ENCODE data around the gene MBP. TPM values are rescaled to one million over a fixed set of nuclear protein-coding genes. Genes with fewer than 3 reads are reported as not detected.

Gene MBP
- total and polyA plus RNA-seq, 2 of the 13 experiments (the other 11 are each of a cell fraction or from before 2014, with no cell fraction given) = 5.0 to 8.5 TPM

GRCh38 chr18:77136076-77136718 is 3.6 kb upstream of the MBP start:
- DNase-seq (ENCODE audit: low spot score) (no peak), FAIRE-seq (no peak), ATAC-seq (no peak)
- no TSS peak for BruUV-seq (replicated peaks)
- no peak overlapping the region for H2AFZ ChIP-seq (ENCODE audit: low read length)
- no peak overlapping the region for H3K4me3 ChIP-seq (replicated peaks in 1 of 3; ENCODE audit: insufficient read depth in 1 of 3, low read depth in 2 of 3, low read length in 3 of 3)
- in situ Hi-C loops (cut with HindIII; ENCODE audit: extremely low pct_ligation_motif_present, low pct_unique_long_range_greater_than_20kb) = no loop called here
- no peaks in the 10 kb centered on the region for H3K79me2 ChIP-seq (ENCODE audit: insufficient read depth, low read length)
- H3K27ac ChIP-seq (ENCODE audit: extremely low read length, insufficient read depth, low read length) = no peak overlapping the region
- intact Hi-C loops (cut with micrococcal nuclease; ENCODE audit: unreplicated experiment) = no loop called here
- H4K20me1 ChIP-seq (ENCODE audit: insufficient read depth, low read length) = no peaks in the 10 kb centered on the region
- TF ChIP-seq ZNF441 (CRISPR knock-in tag; IDR thresholded peaks at IDR 0.05; ENCODE audit: borderline replicate concordance) (no peak), ZNF550 (CRISPR knock-in tag; IDR thresholded peaks at IDR 0.05; ENCODE audit: borderline replicate concordance) (no peak), ZNF296 (CRISPR knock-in tag; conservative IDR thresholded peaks at IDR 0.05) (no peak), ZNF383 (CRISPR knock-in tag; IDR thresholded peaks at IDR 0.05; ENCODE audit: borderline replicate concordance) (no peak), ZNF431 (CRISPR knock-in tag; IDR thresholded peaks at IDR 0.05; ENCODE audit: borderline replicate concordance, low read depth) (no peak), SOX5 (CRISPR knock-in tag; IDR thresholded peaks at IDR 0.05; ENCODE audit: borderline replicate concordance) (no peak), THYN1 (CRISPR knock-in tag; IDR thresholded peaks at IDR 0.05; ENCODE audit: borderline replicate concordance, low read depth) (no peak), GABPB1 (CRISPR knock-in tag; IDR thresholded peaks at IDR 0.05) (no peak), HDAC1 (CRISPR knock-in tag; IDR thresholded peaks at IDR 0.05) (no peak), KAT8 (CRISPR knock-in tag; IDR thresholded peaks at IDR 0.05) (no peak), ZNF20 (CRISPR knock-in tag; IDR thresholded peaks at IDR 0.05) (no peak), KDM5B (CRISPR knock-in tag; IDR thresholded peaks at IDR 0.05; ENCODE audit: borderline replicate concordance) (no peak), RFX5 (IDR thresholded peaks at IDR 0.05; ENCODE audit: low read depth, low read length) (no peak)
- TF ChIP-seq, protein P1, sequence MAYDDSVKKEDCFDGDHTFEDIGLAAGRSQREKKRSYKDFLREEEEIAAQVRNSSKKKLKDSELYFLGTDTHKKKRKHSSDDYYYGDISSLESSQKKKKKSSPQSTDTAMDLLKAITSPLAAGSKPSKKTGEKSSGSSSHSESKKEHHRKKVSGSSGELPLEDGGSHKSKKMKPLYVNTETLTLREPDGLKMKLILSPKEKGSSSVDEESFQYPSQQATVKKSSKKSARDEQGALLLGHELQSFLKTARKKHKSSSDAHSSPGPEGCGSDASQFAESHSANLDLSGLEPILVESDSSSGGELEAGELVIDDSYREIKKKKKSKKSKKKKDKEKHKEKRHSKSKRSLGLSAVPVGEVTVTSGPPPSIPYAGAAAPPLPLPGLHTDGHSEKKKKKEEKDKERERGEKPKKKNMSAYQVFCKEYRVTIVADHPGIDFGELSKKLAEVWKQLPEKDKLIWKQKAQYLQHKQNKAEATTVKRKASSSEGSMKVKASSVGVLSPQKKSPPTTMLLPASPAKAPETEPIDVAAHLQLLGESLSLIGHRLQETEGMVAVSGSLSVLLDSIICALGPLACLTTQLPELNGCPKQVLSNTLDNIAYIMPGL (CRISPR knock-in tag; IDR thresholded peaks at IDR 0.05; ENCODE audit: borderline replicate concordance in 1 of 2, low read depth in 1 of 2) = no peak
- TF ChIP-seq, protein P2, sequence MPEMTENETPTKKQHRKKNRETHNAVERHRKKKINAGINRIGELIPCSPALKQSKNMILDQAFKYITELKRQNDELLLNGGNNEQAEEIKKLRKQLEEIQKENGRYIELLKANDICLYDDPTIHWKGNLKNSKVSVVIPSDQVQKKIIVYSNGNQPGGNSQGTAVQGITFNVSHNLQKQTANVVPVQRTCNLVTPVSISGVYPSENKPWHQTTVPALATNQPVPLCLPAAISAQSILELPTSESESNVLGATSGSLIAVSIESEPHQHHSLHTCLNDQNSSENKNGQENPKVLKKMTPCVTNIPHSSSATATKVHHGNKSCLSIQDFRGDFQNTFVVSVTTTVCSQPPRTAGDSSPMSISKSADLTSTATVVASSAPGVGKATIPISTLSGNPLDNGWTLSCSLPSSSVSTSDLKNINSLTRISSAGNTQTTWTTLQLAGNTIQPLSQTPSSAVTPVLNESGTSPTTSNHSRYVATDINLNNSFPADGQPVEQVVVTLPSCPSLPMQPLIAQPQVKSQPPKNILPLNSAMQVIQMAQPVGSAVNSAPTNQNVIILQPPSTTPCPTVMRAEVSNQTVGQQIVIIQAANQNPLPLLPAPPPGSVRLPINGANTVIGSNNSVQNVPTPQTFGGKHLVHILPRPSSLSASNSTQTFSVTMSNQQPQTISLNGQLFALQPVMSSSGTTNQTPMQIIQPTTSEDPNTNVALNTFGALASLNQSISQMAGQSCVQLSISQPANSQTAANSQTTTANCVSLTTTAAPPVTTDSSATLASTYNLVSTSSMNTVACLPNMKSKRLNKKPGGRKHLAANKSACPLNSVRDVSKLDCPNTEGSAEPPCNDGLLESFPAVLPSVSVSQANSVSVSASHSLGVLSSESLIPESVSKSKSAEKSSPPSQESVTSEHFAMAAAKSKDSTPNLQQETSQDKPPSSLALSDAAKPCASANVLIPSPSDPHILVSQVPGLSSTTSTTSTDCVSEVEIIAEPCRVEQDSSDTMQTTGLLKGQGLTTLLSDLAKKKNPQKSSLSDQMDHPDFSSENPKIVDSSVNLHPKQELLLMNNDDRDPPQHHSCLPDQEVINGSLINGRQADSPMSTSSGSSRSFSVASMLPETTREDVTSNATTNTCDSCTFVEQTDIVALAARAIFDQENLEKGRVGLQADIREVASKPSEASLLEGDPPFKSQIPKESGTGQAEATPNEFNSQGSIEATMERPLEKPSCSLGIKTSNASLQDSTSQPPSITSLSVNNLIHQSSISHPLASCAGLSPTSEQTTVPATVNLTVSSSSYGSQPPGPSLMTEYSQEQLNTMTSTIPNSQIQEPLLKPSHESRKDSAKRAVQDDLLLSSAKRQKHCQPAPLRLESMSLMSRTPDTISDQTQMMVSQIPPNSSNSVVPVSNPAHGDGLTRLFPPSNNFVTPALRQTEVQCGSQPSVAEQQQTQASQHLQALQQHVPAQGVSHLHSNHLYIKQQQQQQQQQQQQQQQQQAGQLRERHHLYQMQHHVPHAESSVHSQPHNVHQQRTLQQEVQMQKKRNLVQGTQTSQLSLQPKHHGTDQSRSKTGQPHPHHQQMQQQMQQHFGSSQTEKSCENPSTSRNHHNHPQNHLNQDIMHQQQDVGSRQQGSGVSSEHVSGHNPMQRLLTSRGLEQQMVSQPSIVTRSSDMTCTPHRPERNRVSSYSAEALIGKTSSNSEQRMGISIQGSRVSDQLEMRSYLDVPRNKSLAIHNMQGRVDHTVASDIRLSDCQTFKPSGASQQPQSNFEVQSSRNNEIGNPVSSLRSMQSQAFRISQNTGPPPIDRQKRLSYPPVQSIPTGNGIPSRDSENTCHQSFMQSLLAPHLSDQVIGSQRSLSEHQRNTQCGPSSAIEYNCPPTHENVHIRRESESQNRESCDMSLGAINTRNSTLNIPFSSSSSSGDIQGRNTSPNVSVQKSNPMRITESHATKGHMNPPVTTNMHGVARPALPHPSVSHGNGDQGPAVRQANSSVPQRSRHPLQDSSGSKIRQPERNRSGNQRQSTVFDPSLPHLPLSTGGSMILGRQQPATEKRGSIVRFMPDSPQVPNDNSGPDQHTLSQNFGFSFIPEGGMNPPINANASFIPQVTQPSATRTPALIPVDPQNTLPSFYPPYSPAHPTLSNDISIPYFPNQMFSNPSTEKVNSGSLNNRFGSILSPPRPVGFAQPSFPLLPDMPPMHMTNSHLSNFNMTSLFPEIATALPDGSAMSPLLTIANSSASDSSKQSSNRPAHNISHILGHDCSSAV (CRISPR knock-in tag; IDR thresholded peaks at IDR 0.05; ENCODE audit: borderline replicate concordance) = no peak
- H3K9me3 ChIP-seq (ENCODE audit: low read length) = no peaks in the 10 kb centered on the region
- H3K4me2 ChIP-seq (ENCODE audit: low read depth, low read length) = no peak overlapping the region
- WGBS (ENCODE audit: low lambda C conversion rate) = 34% methylated on average over 6 of the region's 8 CpGs
- H3K27me3 ChIP-seq (ENCODE audit: control insufficient read depth in 1 of 2, insufficient read depth in 2 of 2, low read length in 2 of 2) = peaks cover 4 to 41% of the 10 kb centered on the region in 2 experiments; a peak in 4 of 5 replicates
- H3K36me3 ChIP-seq (replicated peaks in 1 of 2; ENCODE audit: control insufficient read depth in 1 of 2, insufficient read depth in 2 of 2, low read length in 2 of 2) = no peaks in the 10 kb centered on the region
- CTCF ChIA-PET (ENCODE audit: low intra/inter-chr PET ratio, low total read pairs) = no interaction called here
- POLR2A ChIA-PET = no interaction called here
- H3K4me1 ChIP-seq (ENCODE audit: insufficient read depth, low read length) = peaks cover 22% of the 10 kb centered on the region
- no peak overlapping the region for H3K9ac ChIP-seq (ENCODE audit: insufficient read depth, low read depth, low read length)

All from HepG2 (cell line).